ENCODE measurements around the gene BTBD9. TPM values are rescaled to one million over a fixed set of nuclear protein-coding genes. Genes with fewer than 3 reads are reported as not detected.

Gene BTBD9
- total RNA-seq, 1 donor from 2014 or later, result 10.3 TPM

GRCh38 chr6:38262026-38262425 is 377.7 kb downstream of the BTBD9 start:
- no peaks in the 10 kb centered on the region for H3K27me3 Mint-ChIP-seq (ENCODE audit: low read depth, unreplicated experiment)

GRCh38 chr6:38261626-38262025 is 378.1 kb downstream of the BTBD9 start:
- Mint-ChIP-seq H3K4me3 (ENCODE audit: unreplicated experiment) (no peak overlapping the region), H3K27me3 (ENCODE audit: low read depth, unreplicated experiment) (no peaks in the 10 kb centered on the region), H3K9me3 (ENCODE audit: unreplicated experiment) (no peaks in the 10 kb centered on the region), H3K27ac (ENCODE audit: unreplicated experiment) (peak overlapping the region; percentile 78), H3K4me1 (ENCODE audit: low read depth, unreplicated experiment) (peaks cover 46% of the 10 kb centered on the region), H3K36me3 (ENCODE audit: low read depth, unreplicated experiment) (no peaks in the 10 kb centered on the region)
- Histone ChIP-seq H3K36me3 (ENCODE audit: insufficient read depth, low read length) (no peaks in the 10 kb centered on the region), H2AFZ (ENCODE audit: low read depth, low read length) (no peak overlapping the region), H3K27ac (ENCODE audit: low read depth, low read length) (peak overlapping the region; percentile 95), H3K9ac (ENCODE audit: low read length) (peak overlapping the region; percentile 76), H3K27me3 (ENCODE audit: insufficient read depth, low read length) (no peaks in the 10 kb centered on the region), H3K4me2 (ENCODE audit: low read length) (peak overlapping the region; percentile 81), H3K4me3 (ENCODE audit: insufficient read depth, low read depth, low read length) (peak overlapping the region; percentile 11), H3K4me1 (ENCODE audit: insufficient read depth, low read length) (peaks cover 53% of the 10 kb centered on the region), H3K9me3 (ENCODE audit: insufficient read depth, low read depth, low read length) (no peaks in the 10 kb centered on the region), H4K20me1 (ENCODE audit: insufficient read depth, low read length) (no peaks in the 10 kb centered on the region), H3K79me2 (ENCODE audit: insufficient read depth, low read length) (no peaks in the 10 kb centered on the region)
- DNase-seq (ENCODE audit: low read depth) (no peak), FAIRE-seq (no peak)
- TF ChIP-seq EZH2 (IDR thresholded peaks at IDR 0.05; ENCODE audit: insufficient read depth, low read length) (no peak), CTCF (IDR thresholded peaks at IDR 0.05; ENCODE audit: insufficient read depth, low read depth, low read length) (no peak)

More at GRCh38 chr6:38262026-38262425, 377.7 kb downstream of the BTBD9 start:
- DNase-seq (ENCODE audit: low read depth) (peak; percentile 94), FAIRE-seq (peak; percentile 87)
- H3K36me3 ChIP-seq (ENCODE audit: insufficient read depth, low read length), result no peaks in the 10 kb centered on the region
- Mint-ChIP-seq H3K9me3 (ENCODE audit: unreplicated experiment) (no peaks in the 10 kb centered on the region), H3K4me1 (ENCODE audit: low read depth, unreplicated experiment) (peaks cover 50% of the 10 kb centered on the region), H3K27ac (ENCODE audit: unreplicated experiment) (peak overlapping the region; percentile 90), H3K4me3 (ENCODE audit: unreplicated experiment) (peak overlapping the region; percentile 30), H3K36me3 (ENCODE audit: low read depth, unreplicated experiment) (no peaks in the 10 kb centered on the region)
- no peaks in the 10 kb centered on the region for H3K27me3 ChIP-seq (ENCODE audit: insufficient read depth, low read length)
- H3K27ac ChIP-seq (ENCODE audit: low read depth, low read length), result peak overlapping the region; percentile 95
- H3K4me2 ChIP-seq (ENCODE audit: low read length), result peak overlapping the region; percentile 81
- no peak for TF ChIP-seq CTCF (IDR thresholded peaks at IDR 0.05; ENCODE audit: insufficient read depth, low read depth, low read length)
- no peak for TF ChIP-seq EZH2 (IDR thresholded peaks at IDR 0.05; ENCODE audit: insufficient read depth, low read length)
- H2AFZ ChIP-seq (ENCODE audit: low read depth, low read length), result peak overlapping the region; percentile 6
- H3K9me3 ChIP-seq (ENCODE audit: insufficient read depth, low read depth, low read length), result no peaks in the 10 kb centered on the region
- H3K79me2 ChIP-seq (ENCODE audit: insufficient read depth, low read length), result no peaks in the 10 kb centered on the region
- H3K4me1 ChIP-seq (ENCODE audit: insufficient read depth, low read length), result peaks cover 57% of the 10 kb centered on the region
- no peaks in the 10 kb centered on the region for H4K20me1 ChIP-seq (ENCODE audit: insufficient read depth, low read length)
- peak overlapping the region; percentile 30 for H3K4me3 ChIP-seq (ENCODE audit: insufficient read depth, low read depth, low read length)
- peak overlapping the region; percentile 76 for H3K9ac ChIP-seq (ENCODE audit: low read length)

GRCh38 chr6:38259736-38260135 is 380.0 kb downstream of the BTBD9 start:
- H3K27me3 Mint-ChIP-seq (ENCODE audit: low read depth, unreplicated experiment), result no peaks in the 10 kb centered on the region
- H3K4me1 Mint-ChIP-seq (ENCODE audit: low read depth, unreplicated experiment), result peaks cover 42% of the 10 kb centered on the region
- Histone ChIP-seq H3K4me2 (ENCODE audit: low read length) (peak overlapping the region; percentile 49), H3K27ac (ENCODE audit: low read depth, low read length) (peak overlapping the region; percentile 95), H3K9me3 (ENCODE audit: insufficient read depth, low read depth, low read length) (no peaks in the 10 kb centered on the region), H3K9ac (ENCODE audit: low read length) (peak overlapping the region; percentile 12), H3K4me1 (ENCODE audit: insufficient read depth, low read length) (peaks cover 50% of the 10 kb centered on the region), H2AFZ (ENCODE audit: low read depth, low read length) (no peak overlapping the region), H3K4me3 (ENCODE audit: insufficient read depth, low read depth, low read length) (no peak overlapping the region), H3K27me3 (ENCODE audit: insufficient read depth, low read length) (no peaks in the 10 kb centered on the region), H3K79me2 (ENCODE audit: insufficient read depth, low read length) (no peaks in the 10 kb centered on the region), H3K36me3 (ENCODE audit: insufficient read depth, low read length) (no peaks in the 10 kb centered on the region), H4K20me1 (ENCODE audit: insufficient read depth, low read length) (no peaks in the 10 kb centered on the region)
- no peak overlapping the region for H3K4me3 Mint-ChIP-seq (ENCODE audit: unreplicated experiment)
- peaks cover 4% of the 10 kb centered on the region for H3K36me3 Mint-ChIP-seq (ENCODE audit: low read depth, unreplicated experiment)
- H3K9me3 Mint-ChIP-seq (ENCODE audit: unreplicated experiment), result no peaks in the 10 kb centered on the region
- H3K27ac Mint-ChIP-seq (ENCODE audit: unreplicated experiment), result no peak overlapping the region
- TF ChIP-seq EZH2 (IDR thresholded peaks at IDR 0.05; ENCODE audit: insufficient read depth, low read length) (no peak), CTCF (IDR thresholded peaks at IDR 0.05; ENCODE audit: insufficient read depth, low read depth, low read length) (no peak)
- DNase-seq (ENCODE audit: low read depth) (peak; percentile 84), FAIRE-seq (no peak)
